ENCODE measurements around the gene PTPRG. TPM values are rescaled to one million over a fixed set of nuclear protein-coding genes. Genes with fewer than 3 reads are reported as not detected.
"Not testable (repeated sequence)": the region's sequence is repeated elsewhere in the genome, so short reads cannot be mapped to it uniquely, and the experiment has no call there.

PTPRG gene
- total RNA-seq, 1 donor from 2014 or later: 4.2 TPM

- intact Hi-C loops (cut with micrococcal nuclease): no loop called here
- Mint-ChIP-seq H3K27me3 (peaks cover 19% of the 10 kb centered on the region), H3K9me3 (no peaks in the 10 kb centered on the region), H3K4me1 (no peaks in the 10 kb centered on the region), H3K27ac (no peak overlapping the region), H3K36me3 (ENCODE audit: low read depth) (no peaks in the 10 kb centered on the region), H3K4me3 (no peak overlapping the region)
- no peak for DNase-seq
Observed at GRCh38 chr3:61538486-61538885, 22.9 kb upstream of the PTPRG start.

GRCh38 chr3:61541694-61542093 is 19.7 kb upstream of the PTPRG start:
- H3K4me1 Mint-ChIP-seq: no peaks in the 10 kb centered on the region
- intact Hi-C loops (cut with micrococcal nuclease): no loop called here
- peaks cover 17% of the 10 kb centered on the region for H3K27me3 Mint-ChIP-seq

GRCh38 chr3:61545716-61546115 is 15.7 kb upstream of the PTPRG start:
- Mint-ChIP-seq H3K27me3 (peaks cover 9% of the 10 kb centered on the region), H3K4me3 (no peak overlapping the region), H3K9me3 (no peaks in the 10 kb centered on the region), H3K4me1 (no peaks in the 10 kb centered on the region), H3K36me3 (ENCODE audit: low read depth) (no peaks in the 10 kb centered on the region), H3K27ac (no peak overlapping the region)
- no peak for DNase-seq
- intact Hi-C loops (cut with micrococcal nuclease): no loop called here

More at GRCh38 chr3:61541694-61542093, 19.7 kb upstream of the PTPRG start:
- Mint-ChIP-seq H3K36me3 (ENCODE audit: low read depth) (no peaks in the 10 kb centered on the region), H3K4me3 (no peak overlapping the region), H3K27ac (no peak overlapping the region), H3K9me3 (no peaks in the 10 kb centered on the region)
- DNase-seq: no peak

GRCh38 chr3:61547625-61548024 is 13.7 kb upstream of the PTPRG start:
- no peak for DNase-seq
- Mint-ChIP-seq H3K4me1 (no peaks in the 10 kb centered on the region), H3K4me3 (no peak overlapping the region), H3K9me3 (peaks cover 6% of the 10 kb centered on the region), H3K36me3 (ENCODE audit: low read depth) (no peaks in the 10 kb centered on the region), H3K27ac (no peak overlapping the region), H3K27me3 (peaks cover 14% of the 10 kb centered on the region)
- intact Hi-C loops (cut with micrococcal nuclease): no loop called here

GRCh38 chr3:61552704-61553103 is 8.7 kb upstream of the PTPRG start:
- H3K36me3 Mint-ChIP-seq (ENCODE audit: low read depth); H3K27ac Mint-ChIP-seq; H3K4me1 Mint-ChIP-seq; DNase-seq; H3K9me3 Mint-ChIP-seq; intact Hi-C loops (cut with micrococcal nuclease); H3K4me3 Mint-ChIP-seq: not testable (repeated sequence)
- H3K27me3 Mint-ChIP-seq: peaks cover 20% of the 10 kb centered on the region

GRCh38 chr3:61559136-61559731 is 2.1 kb upstream of the PTPRG start:
- H3K36me3 Mint-ChIP-seq (ENCODE audit: low read depth): no peaks in the 10 kb centered on the region
- peaks cover 47% of the 10 kb centered on the region for H3K27me3 Mint-ChIP-seq
- H3K4me3 Mint-ChIP-seq: no peak overlapping the region
- intact Hi-C loops (cut with micrococcal nuclease): no loop called here
- H3K9me3 Mint-ChIP-seq: no peaks in the 10 kb centered on the region
- no peak for DNase-seq
- H3K27ac Mint-ChIP-seq: no peak overlapping the region
- peaks cover 14% of the 10 kb centered on the region for H3K4me1 Mint-ChIP-seq

- Mint-ChIP-seq H3K27ac (peak overlapping the region; percentile 74), H3K4me3 (peak overlapping the region; percentile 96), H3K36me3 (ENCODE audit: low read depth) (no peaks in the 10 kb centered on the region), H3K9me3 (no peaks in the 10 kb centered on the region), H3K27me3 (peaks cover 55% of the 10 kb centered on the region), H3K4me1 (peaks cover 16% of the 10 kb centered on the region)
- intact Hi-C loops (cut with micrococcal nuclease): loop anchor here (1.0 to 10.0 kb wide), 5 partner anchors 39 to 1476 kb away; partner anchors contain the start of genes FEZF2 and FHIT
- DNase-seq: peak; percentile 88
Observed at GRCh38 chr3:61560517-61561373, 626 bp upstream of the PTPRG start.

- H3K4me1 Mint-ChIP-seq: peaks cover 16% of the 10 kb centered on the region
- peaks cover 60% of the 10 kb centered on the region for H3K27me3 Mint-ChIP-seq
- H3K4me3 Mint-ChIP-seq: peak overlapping the region; percentile 96
- no peak for DNase-seq
- H3K27ac Mint-ChIP-seq: peak overlapping the region; percentile 53
- intact Hi-C loops (cut with micrococcal nuclease): loop anchor here (5.0 to 10.0 kb wide), 3 partner anchors 625 to 1477 kb away; partner anchors contain the start of gene FEZF2
- H3K9me3 Mint-ChIP-seq: no peaks in the 10 kb centered on the region
- no peaks in the 10 kb centered on the region for H3K36me3 Mint-ChIP-seq (ENCODE audit: low read depth)
Observed at GRCh38 chr3:61562042-61562720, 810 bp downstream of the PTPRG start.

- intact Hi-C loops (cut with micrococcal nuclease): loop anchor here (5.0 to 10.0 kb wide), 3 partner anchors 624 to 1478 kb away; partner anchors contain the start of gene FEZF2
- DNase-seq: peak; percentile 58
- peaks cover 16% of the 10 kb centered on the region for H3K4me1 Mint-ChIP-seq
- peak overlapping the region; percentile 53 for H3K27ac Mint-ChIP-seq
- H3K27me3 Mint-ChIP-seq: peaks cover 57% of the 10 kb centered on the region
- H3K4me3 Mint-ChIP-seq: peak overlapping the region; percentile 96
- H3K9me3 Mint-ChIP-seq: no peaks in the 10 kb centered on the region
- no peaks in the 10 kb centered on the region for H3K36me3 Mint-ChIP-seq (ENCODE audit: low read depth)
Observed at GRCh38 chr3:61562721-61563312, 1.4 kb downstream of the PTPRG start.

GRCh38 chr3:61563313-61564271 is 2.2 kb downstream of the PTPRG start:
- Mint-ChIP-seq H3K36me3 (ENCODE audit: low read depth) (no peaks in the 10 kb centered on the region), H3K4me1 (peaks cover 16% of the 10 kb centered on the region), H3K27me3 (peaks cover 60% of the 10 kb centered on the region), H3K27ac (no peak overlapping the region), H3K9me3 (no peaks in the 10 kb centered on the region), H3K4me3 (peak overlapping the region; percentile 96)
- peak; percentile 59 for DNase-seq
- intact Hi-C loops (cut with micrococcal nuclease): loop anchor here (5.0 to 10.0 kb wide), 3 partner anchors 624 to 1479 kb away; partner anchors contain the start of gene FEZF2

GRCh38 chr3:61564395-61565059 is 3.2 kb downstream of the PTPRG start:
- Mint-ChIP-seq H3K4me1 (peaks cover 16% of the 10 kb centered on the region), H3K27ac (no peak overlapping the region), H3K27me3 (peaks cover 59% of the 10 kb centered on the region), H3K36me3 (ENCODE audit: low read depth) (no peaks in the 10 kb centered on the region), H3K9me3 (no peaks in the 10 kb centered on the region), H3K4me3 (peak overlapping the region; percentile 96)
- peak; percentile 68 for DNase-seq
- intact Hi-C loops (cut with micrococcal nuclease): loop anchor here (5.0 to 10.0 kb wide), 3 partner anchors 623 to 1480 kb away; partner anchors contain the start of gene FEZF2

- intact Hi-C loops (cut with micrococcal nuclease): loop anchor here (10.0 kb wide), 2 partner anchors 809 to 1481 kb away; partner anchors contain the start of gene FEZF2
Observed at GRCh38 chr3:61565569-61565968, 4.2 kb downstream of the PTPRG start.

More at GRCh38 chr3:61565569-61565968, 4.2 kb downstream of the PTPRG start:
- Mint-ChIP-seq H3K4me3 (no peak overlapping the region), H3K27me3 (peaks cover 57% of the 10 kb centered on the region), H3K27ac (no peak overlapping the region), H3K4me1 (peaks cover 14% of the 10 kb centered on the region), H3K9me3 (no peaks in the 10 kb centered on the region), H3K36me3 (ENCODE audit: low read depth) (no peaks in the 10 kb centered on the region)
- no peak for DNase-seq

All from activated CD4-positive, alpha-beta T cell treated with anti-CD3 and anti-CD28 coated beads, Interleukin-2, amount 10 ng/mL, durations not matched to agents 24 days and 14 days (primary cell).